ENCODE data around the gene ARID1B.
A peak's percentile ranks its signal among the peaks of the same experiment; 100 is the strongest.

Gene ARID1B

GRCh38 chr6:157117431-157118095 is 340.4 kb downstream of the ARID1B start:
- DNase-seq = no peak

- no peak for DNase-seq
Observed at GRCh38 chr6:157119502-157120027, 342.4 kb downstream of the ARID1B start.

- no peak for DNase-seq
Observed at GRCh38 chr6:157120534-157121232, 343.5 kb downstream of the ARID1B start.

GRCh38 chr6:157121897-157122296 is 344.7 kb downstream of the ARID1B start:
- no peak for DNase-seq

GRCh38 chr6:157123234-157123633 is 346.1 kb downstream of the ARID1B start:
- DNase-seq = no peak

- no peak for DNase-seq
Observed at GRCh38 chr6:157124485-157125254, 347.5 kb downstream of the ARID1B start.

GRCh38 chr6:157125531-157125930 is 348.4 kb downstream of the ARID1B start:
- DNase-seq = no peak

- DNase-seq = no peak
Observed at GRCh38 chr6:157126183-157127098, 349.3 kb downstream of the ARID1B start.

GRCh38 chr6:157128235-157128775 is 351.1 kb downstream of the ARID1B start:
- no peak for DNase-seq

- no peak for DNase-seq
Observed at GRCh38 chr6:157131250-157131649, 354.1 kb downstream of the ARID1B start.

GRCh38 chr6:157133856-157134255 is 356.7 kb downstream of the ARID1B start:
- DNase-seq = peak; percentile 9

- DNase-seq = no peak
Observed at GRCh38 chr6:157134402-157135047, 357.3 kb downstream of the ARID1B start.

GRCh38 chr6:157135691-157136090 is 358.5 kb downstream of the ARID1B start:
- DNase-seq = no peak

GRCh38 chr6:157137501-157137900 is 360.3 kb downstream of the ARID1B start:
- no peak for DNase-seq

GRCh38 chr6:157139054-157139708 is 362.0 kb downstream of the ARID1B start:
- DNase-seq = no peak

- DNase-seq = no peak
Observed at GRCh38 chr6:157143171-157143889, 366.2 kb downstream of the ARID1B start.

- DNase-seq = no peak
Observed at GRCh38 chr6:157143890-157144798, 367.0 kb downstream of the ARID1B start.

GRCh38 chr6:157144859-157145568 is 367.8 kb downstream of the ARID1B start:
- no peak for DNase-seq
